C4-2B (cell line): ENCODE results near the gene LRMDA.

Source experiments
- CTCF ChIP-seq: fragments of 450-650 bp; conservative IDR thresholded peaks from 2 replicates; pipeline ENCODE4 v1.5.1; 2017; ENCODE audit warnings: mild to moderate bottlenecking
- ZFX ChIP-seq: fragments of 450-650 bp; IDR thresholded peaks from 2 replicates; pipeline ENCODE4 v1.6.1; 2017

- TF ChIP-seq CTCF (no peak), ZFX (no peak)
Measured at GRCh38 chr10:76436401-76436811, 1005.0 kb downstream of the LRMDA start.
